K562 (cell line): ENCODE data around the gene CAMKV. TPM values are rescaled to one million over a fixed set of nuclear protein-coding genes. Genes with fewer than 3 reads are reported as not detected.

Experiments used
- ATAC-seq: fragments of 200-7000 bp; cut with Tn5 transposase; 3 replicates; pipeline ENCODE4 v1.9.1; 2020; ENCODE audit warnings: moderate library complexity
- BruUV-seq: library from RNA; stranded (reverse); fragments of 400-500 nt; replicated peaks from 2 replicates; lab custom pipeline; 2021; lab: Mats Ljungman, UMichigan
- CTCF ChIA-PET: fragments of 300-600 bp; formaldehyde crosslinking; extraction: SDS; loops from one replicate; lab custom pipeline; 2021; ENCODE audit warnings: low intra/inter-chr PET ratio; lab: Yijun Ruan, JAX
- POLR2A ChIA-PET: fragments of 300-600, 350-650 bp; sonication (Branson Sonifier 250); formaldehyde crosslinking; extraction: SDS; loops from one replicate; lab custom pipeline; 2021; ENCODE audit warnings: antibody characterized with exemption, inconsistent platforms; lab: Yijun Ruan, JAX
- DNase-seq, 4 experiments: peaks; one replicate each; pipeline versions ENCODE4 v3.0.0 to v3.0.0-alpha.2; 2011 to 2018; ENCODE audit warnings: low spot score in 3 of 4, mixed read lengths in 3 of 4; ENCODE audit errors: extremely low read depth in 1 of 4
- FAIRE-seq: peaks from 2 replicates; lab custom pipeline; 2011; peaks lifted over from hg19 to GRCh38; lab: Jason Lieb, UNC
- H2AFZ ChIP-seq: 2 replicates; pipeline ENCODE4 v1.6.0; 2011; ENCODE audit warnings: low read depth, low read length, control low read depth, inconsistent platforms
- H3K27ac ChIP-seq: fragments of 200-600 bp; 3 replicates; pipeline ENCODE4 v1.8.0; 2011; ENCODE audit warnings: low read depth, mild to moderate bottlenecking, control low read depth, inconsistent platforms, low read length, moderate library complexity, mixed read lengths; ENCODE audit errors: extremely low read depth
- H3K27me3 ChIP-seq, 2 experiments: fragments of 300-600 bp in 1 of 2; 2 replicates in 1 of 2; 3 replicates in 1 of 2; pipeline versions ENCODE4 v1.6.0 to v1.8.0; 2011; ENCODE audit warnings: inconsistent platforms in 2 of 2, low read length in 2 of 2, mild to moderate bottlenecking in 1 of 2, mixed read lengths in 1 of 2, moderate library complexity in 1 of 2; ENCODE audit not compliant: control insufficient read depth in 2 of 2, insufficient read depth in 2 of 2
- H3K36me3 ChIP-seq: fragments of 300-600 bp; 3 replicates; pipeline ENCODE4 v1.8.0; 2011; ENCODE audit warnings: mild to moderate bottlenecking, low read length, inconsistent platforms; ENCODE audit not compliant: control insufficient read depth, insufficient read depth
- H3K4me1 ChIP-seq, 2 experiments: fragments of 200-600 bp in 1 of 2; replicated peaks in 1 of 2; 2 replicates in 1 of 2; 3 replicates in 1 of 2; pipeline versions ENCODE4 v1.5.1 to v1.8.0; 2011; ENCODE audit warnings: inconsistent platforms in 2 of 2, low read length in 2 of 2, mild to moderate bottlenecking in 1 of 2, mixed read lengths in 1 of 2, moderate library complexity in 1 of 2; ENCODE audit not compliant: control insufficient read depth in 2 of 2, insufficient read depth in 2 of 2
- H3K4me2 ChIP-seq: 2 replicates; pipeline ENCODE4 v1.6.1; 2011; ENCODE audit warnings: low read length, control low read depth, inconsistent platforms, mixed read lengths; ENCODE audit not compliant: insufficient read depth
- H3K4me3 ChIP-seq: fragments of 200-600 bp; sonication (generic), shearing (Covaris generic); 2 replicates; pipeline ENCODE4 v1.5.1; 2016; ENCODE audit warnings: control low read depth, inconsistent platforms
- H3K79me2 ChIP-seq: fragments of 200-600 bp; 3 replicates; pipeline ENCODE4 v1.8.0; 2011; ENCODE audit warnings: low read length, inconsistent platforms; ENCODE audit not compliant: control insufficient read depth, insufficient read depth
- H3K9ac ChIP-seq, 2 experiments: 2 replicates each; pipeline versions ENCODE4 v1.6.0 to v1.6.1; 2011; ENCODE audit warnings: low read depth in 2 of 2, low read length in 2 of 2, control low read depth in 1 of 2, inconsistent platforms in 1 of 2, mild to moderate bottlenecking in 1 of 2, mixed read lengths in 1 of 2; ENCODE audit not compliant: insufficient read depth in 1 of 2
- H3K9me1 ChIP-seq: one replicate; pipeline ENCODE4 v1.6.0; 2011; ENCODE audit warnings: inconsistent platforms, mild to moderate bottlenecking, low read length, moderate library complexity; ENCODE audit not compliant: control insufficient read depth, insufficient read depth
- H3K9me3 ChIP-seq: replicated peaks from 2 replicates; pipeline ENCODE4 v1.5.1; 2011; ENCODE audit warnings: low read depth, low read length, inconsistent platforms; ENCODE audit not compliant: control insufficient read depth, insufficient read depth
- H4K20me1 ChIP-seq: replicated peaks from 2 replicates; pipeline ENCODE4 v1.6.1; 2011; ENCODE audit warnings: low read length, inconsistent platforms, mixed read lengths; ENCODE audit not compliant: control insufficient read depth, insufficient read depth
- GABPA ChIP-seq: fragments of 200-800 bp; sonication (Bioruptor generic); conservative IDR thresholded peaks from 2 replicates; pipeline ENCODE4 v1.6.1; 2016; ENCODE audit warnings: low read depth, missing genetic modification characterization, missing compliant biosample characterization
- GATAD2A ChIP-seq: fragments of 450-650 bp; IDR thresholded peaks from 2 replicates; pipeline ENCODE4 v1.6.1; 2017
- RERE ChIP-seq: sonication (generic); formaldehyde crosslinking; IDR thresholded peaks from 2 replicates; pipeline ENCODE4 v1.8.0; 2023; ENCODE audit warnings: missing genetic modification reagents, mild to moderate bottlenecking, borderline replicate concordance
- XRCC4 ChIP-seq: IDR thresholded peaks from one replicate; pipeline ENCODE4 v1.6.1; 2011; ENCODE audit not compliant: insufficient read depth, insufficient read length; ENCODE audit errors: extremely low read depth
- ZMIZ1 ChIP-seq, 2 experiments: fragments of 150-350 bp in 1 of 2; IDR thresholded peaks; 2 replicates each; pipeline ENCODE4 v1.6.1; 2012 to 2016; ENCODE audit warnings: low read depth in 2 of 2, low read length in 2 of 2, mild to moderate bottlenecking in 1 of 2, moderate library complexity in 1 of 2
- WGBS: fragments of 100-300 bp; shearing (Covaris generic); methylation state at CpG from one replicate; pipeline ENCODE4 v1.1.6; 2016; ENCODE audit warnings: low coverage, mixed read lengths; ENCODE audit not compliant: insufficient coverage; ENCODE audit errors: missing lambda C conversion rate; 5-methylcytosine and 5-hydroxymethylcytosine counted together
- in situ Hi-C: fragments of 300-500 bp; cut with MboI; formaldehyde crosslinking; loops from 4 replicates; pipeline ENCODE4 v1.15.0; 2018; ENCODE audit warnings: inconsistent platforms, mixed read lengths
- intact Hi-C: fragments of 100-400 bp; cut with micrococcal nuclease; formaldehyde crosslinking; loops from 2 replicates; pipeline ENCODE4 v1.14.2; 2022
- polyA plus RNA-seq, 8 experiments: library from polyadenylated mRNA; depleted of rRNA in 4 of 8; stranded (reverse) in 5 of 8; unstranded in 3 of 8; fragments of >200 nt; fragmentation: Nextera tagmentation in 2 of 8; fragmentation: Illumina TruSeq in 1 of 8; extraction: Ambion mirVana in 2 of 8; extraction: Trizol in 1 of 8; gene quantifications; 2 replicates each; pipeline versions ENCODE4 v1.2.1 to v1.2.3, GENCODE V29; 2011 to 2014; ENCODE audit warnings: inconsistent platforms in 1 of 8, missing spikeins in 1 of 8
- total RNA-seq, 7 experiments: library from RNA; depleted of rRNA in 6 of 7; stranded (reverse); fragments of >200 nt in 6 of 7; fragmentation: Illumina TruSeq in 2 of 7; extraction: Trizol in 2 of 7; gene quantifications; 2 replicates each; pipeline versions ENCODE4 v1.2.1 to v1.2.3, GENCODE V29; 2011 to 2021; ENCODE audit warnings: low replicate concordance in 1 of 7
- TF ChIP-seq, protein P1 (sequence below): fragments of 150-350 bp; conservative IDR thresholded peaks from 2 replicates; pipeline ENCODE4 v1.6.1; 2014; ENCODE audit warnings: low read length

CAMKV gene
- total and polyA plus RNA-seq, 9 of the 15 experiments (the other 6 are each of a cell fraction or from before 2014, with no cell fraction given), result 0.08 to 2.7 (median 0.79) TPM

- TF ChIP-seq RERE (CRISPR knock-in tag) (no peak), GABPA (tag) (no peak)
Measured at GRCh38 chr3:49877716-49878115, 8.0 kb upstream of the CAMKV start (continued).

- 8% methylated on average over 5 of the region's 5 CpGs for WGBS
- H3K9me1 ChIP-seq, result no peaks in the 10 kb centered on the region
- no peak overlapping the region for H3K27ac ChIP-seq
- no peak for DNase-seq
- H3K4me1 ChIP-seq, result peaks cover 11 to 20% of the 10 kb centered on the region in 2 experiments; a peak in 4 of 5 replicates
- POLR2A ChIA-PET, result no interaction called here
- CTCF ChIA-PET, result no interaction called here
- no peaks in the 10 kb centered on the region; the same call in 1 of the 2 replicates for H4K20me1 ChIP-seq
- no peak overlapping the region for H3K4me2 ChIP-seq
- FAIRE-seq, result no peak
- H2AFZ ChIP-seq, result no peak overlapping the region
- in situ Hi-C loops, result no loop called here
- intact Hi-C loops, result no loop called here
- peaks cover 0 to 9% of the 10 kb centered on the region in 2 experiments; a peak in 2 of 5 replicates for H3K27me3 ChIP-seq
- no peak overlapping the region for H3K9ac ChIP-seq
- ATAC-seq, result no peak
- H3K36me3 ChIP-seq, result no peaks in the 10 kb centered on the region
- no peaks in the 10 kb centered on the region for H3K9me3 ChIP-seq
- no peaks in the 10 kb centered on the region for H3K79me2 ChIP-seq
- BruUV-seq, result no TSS peak
- H3K4me3 ChIP-seq, result no peak overlapping the region
- TF ChIP-seq, protein P1, sequence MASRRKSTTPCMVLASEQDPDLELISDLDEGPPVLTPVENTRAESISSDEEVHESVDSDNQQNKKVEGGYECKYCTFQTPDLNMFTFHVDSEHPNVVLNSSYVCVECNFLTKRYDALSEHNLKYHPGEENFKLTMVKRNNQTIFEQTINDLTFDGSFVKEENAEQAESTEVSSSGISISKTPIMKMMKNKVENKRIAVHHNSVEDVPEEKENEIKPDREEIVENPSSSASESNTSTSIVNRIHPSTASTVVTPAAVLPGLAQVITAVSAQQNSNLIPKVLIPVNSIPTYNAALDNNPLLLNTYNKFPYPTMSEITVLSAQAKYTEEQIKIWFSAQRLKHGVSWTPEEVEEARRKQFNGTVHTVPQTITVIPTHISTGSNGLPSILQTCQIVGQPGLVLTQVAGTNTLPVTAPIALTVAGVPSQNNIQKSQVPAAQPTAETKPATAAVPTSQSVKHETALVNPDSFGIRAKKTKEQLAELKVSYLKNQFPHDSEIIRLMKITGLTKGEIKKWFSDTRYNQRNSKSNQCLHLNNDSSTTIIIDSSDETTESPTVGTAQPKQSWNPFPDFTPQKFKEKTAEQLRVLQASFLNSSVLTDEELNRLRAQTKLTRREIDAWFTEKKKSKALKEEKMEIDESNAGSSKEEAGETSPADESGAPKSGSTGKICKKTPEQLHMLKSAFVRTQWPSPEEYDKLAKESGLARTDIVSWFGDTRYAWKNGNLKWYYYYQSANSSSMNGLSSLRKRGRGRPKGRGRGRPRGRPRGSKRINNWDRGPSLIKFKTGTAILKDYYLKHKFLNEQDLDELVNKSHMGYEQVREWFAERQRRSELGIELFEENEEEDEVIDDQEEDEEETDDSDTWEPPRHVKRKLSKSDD, result no peak
- TF ChIP-seq ZMIZ1 (IDR thresholded peaks at IDR 0.05; ENCODE audit: low read depth in 2 of 2, low read length in 2 of 2), result no peak
- no peak for TF ChIP-seq XRCC4
- TF ChIP-seq GATAD2A, result no peak
Measured at GRCh38 chr3:49876567-49876966, 6.9 kb upstream of the CAMKV start.
